ENCODE results near the gene SZT2. TPM values are rescaled to one million over a fixed set of nuclear protein-coding genes. Genes with fewer than 3 reads are reported as not detected.

SZT2 gene
- total RNA-seq, 1 experiment from 2014 or later: 28.4 TPM

DNA sequence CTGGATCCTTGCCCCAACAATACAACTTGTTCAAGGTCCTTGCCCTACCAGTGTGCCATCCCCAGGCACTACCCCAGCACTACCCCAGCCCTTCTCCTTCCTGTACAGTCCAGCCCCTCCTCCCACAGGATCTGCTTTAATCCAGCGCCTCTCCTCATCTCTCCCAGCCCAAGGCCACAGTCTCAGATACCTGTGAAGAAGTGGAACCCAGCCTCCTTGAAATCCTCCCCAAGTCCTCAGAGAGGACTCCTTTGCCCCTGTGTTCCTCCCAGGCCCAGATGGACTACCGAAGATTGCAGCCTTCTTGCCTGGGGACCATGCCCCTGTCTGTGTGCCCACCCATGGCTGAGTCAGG is 37.4 kb upstream of the SZT2 start (continued):
- TF ChIP-seq, protein P1, sequence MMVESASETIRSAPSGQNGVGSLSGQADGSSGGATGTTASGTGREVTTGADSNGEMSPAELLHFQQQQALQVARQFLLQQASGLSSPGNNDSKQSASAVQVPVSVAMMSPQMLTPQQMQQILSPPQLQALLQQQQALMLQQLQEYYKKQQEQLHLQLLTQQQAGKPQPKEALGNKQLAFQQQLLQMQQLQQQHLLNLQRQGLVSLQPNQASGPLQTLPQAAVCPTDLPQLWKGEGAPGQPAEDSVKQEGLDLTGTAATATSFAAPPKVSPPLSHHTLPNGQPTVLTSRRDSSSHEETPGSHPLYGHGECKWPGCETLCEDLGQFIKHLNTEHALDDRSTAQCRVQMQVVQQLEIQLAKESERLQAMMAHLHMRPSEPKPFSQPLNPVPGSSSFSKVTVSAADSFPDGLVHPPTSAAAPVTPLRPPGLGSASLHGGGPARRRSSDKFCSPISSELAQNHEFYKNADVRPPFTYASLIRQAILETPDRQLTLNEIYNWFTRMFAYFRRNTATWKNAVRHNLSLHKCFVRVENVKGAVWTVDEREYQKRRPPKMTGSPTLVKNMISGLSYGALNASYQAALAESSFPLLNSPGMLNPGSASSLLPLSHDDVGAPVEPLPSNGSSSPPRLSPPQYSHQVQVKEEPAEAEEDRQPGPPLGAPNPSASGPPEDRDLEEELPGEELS (CRISPR knock-in tag; IDR thresholded peaks at IDR 0.05): no peak
- TF ChIP-seq, protein P2, sequence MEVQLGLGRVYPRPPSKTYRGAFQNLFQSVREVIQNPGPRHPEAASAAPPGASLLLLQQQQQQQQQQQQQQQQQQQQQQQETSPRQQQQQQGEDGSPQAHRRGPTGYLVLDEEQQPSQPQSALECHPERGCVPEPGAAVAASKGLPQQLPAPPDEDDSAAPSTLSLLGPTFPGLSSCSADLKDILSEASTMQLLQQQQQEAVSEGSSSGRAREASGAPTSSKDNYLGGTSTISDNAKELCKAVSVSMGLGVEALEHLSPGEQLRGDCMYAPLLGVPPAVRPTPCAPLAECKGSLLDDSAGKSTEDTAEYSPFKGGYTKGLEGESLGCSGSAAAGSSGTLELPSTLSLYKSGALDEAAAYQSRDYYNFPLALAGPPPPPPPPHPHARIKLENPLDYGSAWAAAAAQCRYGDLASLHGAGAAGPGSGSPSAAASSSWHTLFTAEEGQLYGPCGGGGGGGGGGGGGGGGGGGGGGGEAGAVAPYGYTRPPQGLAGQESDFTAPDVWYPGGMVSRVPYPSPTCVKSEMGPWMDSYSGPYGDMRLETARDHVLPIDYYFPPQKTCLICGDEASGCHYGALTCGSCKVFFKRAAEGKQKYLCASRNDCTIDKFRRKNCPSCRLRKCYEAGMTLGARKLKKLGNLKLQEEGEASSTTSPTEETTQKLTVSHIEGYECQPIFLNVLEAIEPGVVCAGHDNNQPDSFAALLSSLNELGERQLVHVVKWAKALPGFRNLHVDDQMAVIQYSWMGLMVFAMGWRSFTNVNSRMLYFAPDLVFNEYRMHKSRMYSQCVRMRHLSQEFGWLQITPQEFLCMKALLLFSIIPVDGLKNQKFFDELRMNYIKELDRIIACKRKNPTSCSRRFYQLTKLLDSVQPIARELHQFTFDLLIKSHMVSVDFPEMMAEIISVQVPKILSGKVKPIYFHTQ (CRISPR knock-in tag; IDR thresholded peaks at IDR 0.05): no peak
- TF ChIP-seq CREB1 (CRISPR knock-in tag; IDR thresholded peaks at IDR 0.05): no peak

DNA sequence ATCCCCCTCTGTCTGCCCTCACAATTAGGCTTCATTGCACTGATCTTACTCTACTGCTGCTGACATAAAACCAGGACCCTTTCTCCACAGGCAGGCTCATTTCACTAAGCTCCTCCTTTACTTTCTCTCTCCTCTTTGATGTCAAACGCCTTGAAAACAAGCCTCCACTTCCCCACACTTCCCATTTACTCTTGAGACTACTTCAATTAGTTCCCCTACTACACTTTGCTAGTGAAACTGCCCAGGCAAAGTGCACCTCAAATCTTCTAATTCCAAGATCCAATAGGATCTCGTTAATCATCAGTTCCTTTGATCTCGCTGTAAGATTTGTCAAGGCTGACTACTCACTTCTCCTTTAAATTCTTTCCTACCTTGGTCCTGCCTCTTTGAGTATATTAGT is 36.8 kb upstream of the SZT2 start:
- Mint-ChIP-seq H3K9me3 (no peaks in the 10 kb centered on the region), H3K27ac (peak overlapping the region; percentile 27), H3K4me3 (no peak overlapping the region), H3K27me3 (ENCODE audit: low read depth) (peaks cover 6% of the 10 kb centered on the region), H3K36me3 (peaks cover 11% of the 10 kb centered on the region), H3K4me1 (peaks cover 27% of the 10 kb centered on the region)
- ChIA-PET POLR2A (interaction anchor here (0.6 kb wide), 1 partner anchor 109 kb away, joined by 3 read pairs; no protein-coding TSS in a partner anchor), CTCF (interaction anchor here (0.6 to 1.5 kb wide), 2 partner anchors 32 to 62 kb away, joined by 3 to 4 read pairs; no protein-coding TSS in a partner anchor)
- ATAC-seq (no peak), DNase-seq (ENCODE audit: low spot score) (no peak)
- TF ChIP-seq FOXK1 (CRISPR knock-in tag; IDR thresholded peaks at IDR 0.05) (no peak), NR1H2 (CRISPR knock-in tag; IDR thresholded peaks at IDR 0.05) (no peak), MYBL2 (CRISPR knock-in tag; IDR thresholded peaks at IDR 0.05) (no peak), JUN (CRISPR knock-in tag; IDR thresholded peaks at IDR 0.05) (no peak), HMGA2 (CRISPR knock-in tag; IDR thresholded peaks at IDR 0.05) (no peak)
- TF ChIP-seq, protein P3, sequence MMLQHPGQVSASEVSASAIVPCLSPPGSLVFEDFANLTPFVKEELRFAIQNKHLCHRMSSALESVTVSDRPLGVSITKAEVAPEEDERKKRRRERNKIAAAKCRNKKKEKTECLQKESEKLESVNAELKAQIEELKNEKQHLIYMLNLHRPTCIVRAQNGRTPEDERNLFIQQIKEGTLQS (CRISPR knock-in tag; conservative IDR thresholded peaks at IDR 0.05): no peak
- TF ChIP-seq, protein P4, sequence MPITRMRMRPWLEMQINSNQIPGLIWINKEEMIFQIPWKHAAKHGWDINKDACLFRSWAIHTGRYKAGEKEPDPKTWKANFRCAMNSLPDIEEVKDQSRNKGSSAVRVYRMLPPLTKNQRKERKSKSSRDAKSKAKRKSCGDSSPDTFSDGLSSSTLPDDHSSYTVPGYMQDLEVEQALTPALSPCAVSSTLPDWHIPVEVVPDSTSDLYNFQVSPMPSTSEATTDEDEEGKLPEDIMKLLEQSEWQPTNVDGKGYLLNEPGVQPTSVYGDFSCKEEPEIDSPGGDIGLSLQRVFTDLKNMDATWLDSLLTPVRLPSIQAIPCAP (CRISPR knock-in tag; IDR thresholded peaks at IDR 0.05): no peak
- TF ChIP-seq, protein P5, sequence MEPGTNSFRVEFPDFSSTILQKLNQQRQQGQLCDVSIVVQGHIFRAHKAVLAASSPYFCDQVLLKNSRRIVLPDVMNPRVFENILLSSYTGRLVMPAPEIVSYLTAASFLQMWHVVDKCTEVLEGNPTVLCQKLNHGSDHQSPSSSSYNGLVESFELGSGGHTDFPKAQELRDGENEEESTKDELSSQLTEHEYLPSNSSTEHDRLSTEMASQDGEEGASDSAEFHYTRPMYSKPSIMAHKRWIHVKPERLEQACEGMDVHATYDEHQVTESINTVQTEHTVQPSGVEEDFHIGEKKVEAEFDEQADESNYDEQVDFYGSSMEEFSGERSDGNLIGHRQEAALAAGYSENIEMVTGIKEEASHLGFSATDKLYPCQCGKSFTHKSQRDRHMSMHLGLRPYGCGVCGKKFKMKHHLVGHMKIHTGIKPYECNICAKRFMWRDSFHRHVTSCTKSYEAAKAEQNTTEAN (CRISPR knock-in tag; IDR thresholded peaks at IDR 0.05): no peak
- TF ChIP-seq, protein P6, sequence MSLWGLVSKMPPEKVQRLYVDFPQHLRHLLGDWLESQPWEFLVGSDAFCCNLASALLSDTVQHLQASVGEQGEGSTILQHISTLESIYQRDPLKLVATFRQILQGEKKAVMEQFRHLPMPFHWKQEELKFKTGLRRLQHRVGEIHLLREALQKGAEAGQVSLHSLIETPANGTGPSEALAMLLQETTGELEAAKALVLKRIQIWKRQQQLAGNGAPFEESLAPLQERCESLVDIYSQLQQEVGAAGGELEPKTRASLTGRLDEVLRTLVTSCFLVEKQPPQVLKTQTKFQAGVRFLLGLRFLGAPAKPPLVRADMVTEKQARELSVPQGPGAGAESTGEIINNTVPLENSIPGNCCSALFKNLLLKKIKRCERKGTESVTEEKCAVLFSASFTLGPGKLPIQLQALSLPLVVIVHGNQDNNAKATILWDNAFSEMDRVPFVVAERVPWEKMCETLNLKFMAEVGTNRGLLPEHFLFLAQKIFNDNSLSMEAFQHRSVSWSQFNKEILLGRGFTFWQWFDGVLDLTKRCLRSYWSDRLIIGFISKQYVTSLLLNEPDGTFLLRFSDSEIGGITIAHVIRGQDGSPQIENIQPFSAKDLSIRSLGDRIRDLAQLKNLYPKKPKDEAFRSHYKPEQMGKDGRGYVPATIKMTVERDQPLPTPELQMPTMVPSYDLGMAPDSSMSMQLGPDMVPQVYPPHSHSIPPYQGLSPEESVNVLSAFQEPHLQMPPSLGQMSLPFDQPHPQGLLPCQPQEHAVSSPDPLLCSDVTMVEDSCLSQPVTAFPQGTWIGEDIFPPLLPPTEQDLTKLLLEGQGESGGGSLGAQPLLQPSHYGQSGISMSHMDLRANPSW (CRISPR knock-in tag; conservative IDR thresholded peaks at IDR 0.05; ENCODE audit: low read depth): no peak
- TF ChIP-seq, protein P7, sequence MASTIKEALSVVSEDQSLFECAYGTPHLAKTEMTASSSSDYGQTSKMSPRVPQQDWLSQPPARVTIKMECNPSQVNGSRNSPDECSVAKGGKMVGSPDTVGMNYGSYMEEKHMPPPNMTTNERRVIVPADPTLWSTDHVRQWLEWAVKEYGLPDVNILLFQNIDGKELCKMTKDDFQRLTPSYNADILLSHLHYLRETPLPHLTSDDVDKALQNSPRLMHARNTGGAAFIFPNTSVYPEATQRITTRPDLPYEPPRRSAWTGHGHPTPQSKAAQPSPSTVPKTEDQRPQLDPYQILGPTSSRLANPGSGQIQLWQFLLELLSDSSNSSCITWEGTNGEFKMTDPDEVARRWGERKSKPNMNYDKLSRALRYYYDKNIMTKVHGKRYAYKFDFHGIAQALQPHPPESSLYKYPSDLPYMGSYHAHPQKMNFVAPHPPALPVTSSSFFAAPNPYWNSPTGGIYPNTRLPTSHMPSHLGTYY (CRISPR knock-in tag; IDR thresholded peaks at IDR 0.05): no peak
- TF ChIP-seq, protein P8, sequence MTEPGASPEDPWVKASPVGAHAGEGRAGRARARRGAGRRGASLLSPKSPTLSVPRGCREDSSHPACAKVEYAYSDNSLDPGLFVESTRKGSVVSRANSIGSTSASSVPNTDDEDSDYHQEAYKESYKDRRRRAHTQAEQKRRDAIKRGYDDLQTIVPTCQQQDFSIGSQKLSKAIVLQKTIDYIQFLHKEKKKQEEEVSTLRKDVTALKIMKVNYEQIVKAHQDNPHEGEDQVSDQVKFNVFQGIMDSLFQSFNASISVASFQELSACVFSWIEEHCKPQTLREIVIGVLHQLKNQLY (CRISPR knock-in tag; IDR thresholded peaks at IDR 0.05): no peak
- TF ChIP-seq, protein P9, sequence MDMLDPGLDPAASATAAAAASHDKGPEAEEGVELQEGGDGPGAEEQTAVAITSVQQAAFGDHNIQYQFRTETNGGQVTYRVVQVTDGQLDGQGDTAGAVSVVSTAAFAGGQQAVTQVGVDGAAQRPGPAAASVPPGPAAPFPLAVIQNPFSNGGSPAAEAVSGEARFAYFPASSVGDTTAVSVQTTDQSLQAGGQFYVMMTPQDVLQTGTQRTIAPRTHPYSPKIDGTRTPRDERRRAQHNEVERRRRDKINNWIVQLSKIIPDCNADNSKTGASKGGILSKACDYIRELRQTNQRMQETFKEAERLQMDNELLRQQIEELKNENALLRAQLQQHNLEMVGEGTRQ (CRISPR knock-in tag; IDR thresholded peaks at IDR 0.05): no peak

Data from WTC11 (cell line).